Peyer's patch (tissue), 4 donors: ENCODE results near the gene TEC.

Experiments
- POLR2A ChIP-seq, 2 donors: fragments of 450-650 bp; IDR thresholded peaks; one replicate each; pipeline ENCODE4 v1.5.1; 2017; ENCODE audit warnings: antibody characterized with exemption in 2 of 2, mild to moderate bottlenecking in 2 of 2, moderate library complexity in 2 of 2
- TF ChIP-seq, protein P1 (sequence below), 6 experiments: fragments of 450-650 bp in 4 of 6; fragments of 200-600 bp in 2 of 6; sonication (generic) in 1 of 6; IDR thresholded peaks; one replicate each; pipeline ENCODE4 v1.5.1; 2017 to 2019; ENCODE audit warnings: antibody characterized with exemption in 6 of 6, mild to moderate bottlenecking in 3 of 6, moderate library complexity in 1 of 6

DNA sequence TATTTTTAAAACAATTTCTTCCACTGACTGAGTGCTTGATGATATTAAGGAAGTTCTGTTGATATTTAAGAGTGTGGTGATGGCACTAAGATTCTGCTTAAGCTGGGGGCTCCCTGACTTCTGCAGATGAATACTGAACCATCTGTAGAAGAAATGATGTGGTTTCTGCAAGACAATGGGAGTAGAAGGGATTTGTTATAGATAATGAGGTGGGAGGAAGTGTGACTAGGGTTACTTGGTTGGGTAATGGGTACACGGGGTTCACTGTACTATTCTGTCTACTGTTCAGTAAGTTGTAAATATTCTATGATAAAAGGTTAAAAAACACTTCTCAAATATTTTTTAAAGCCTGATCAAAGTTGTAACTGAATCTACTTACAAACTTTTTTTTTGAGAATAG is 74.7 kb downstream of the TEC start:
- TF ChIP-seq, protein P1, sequence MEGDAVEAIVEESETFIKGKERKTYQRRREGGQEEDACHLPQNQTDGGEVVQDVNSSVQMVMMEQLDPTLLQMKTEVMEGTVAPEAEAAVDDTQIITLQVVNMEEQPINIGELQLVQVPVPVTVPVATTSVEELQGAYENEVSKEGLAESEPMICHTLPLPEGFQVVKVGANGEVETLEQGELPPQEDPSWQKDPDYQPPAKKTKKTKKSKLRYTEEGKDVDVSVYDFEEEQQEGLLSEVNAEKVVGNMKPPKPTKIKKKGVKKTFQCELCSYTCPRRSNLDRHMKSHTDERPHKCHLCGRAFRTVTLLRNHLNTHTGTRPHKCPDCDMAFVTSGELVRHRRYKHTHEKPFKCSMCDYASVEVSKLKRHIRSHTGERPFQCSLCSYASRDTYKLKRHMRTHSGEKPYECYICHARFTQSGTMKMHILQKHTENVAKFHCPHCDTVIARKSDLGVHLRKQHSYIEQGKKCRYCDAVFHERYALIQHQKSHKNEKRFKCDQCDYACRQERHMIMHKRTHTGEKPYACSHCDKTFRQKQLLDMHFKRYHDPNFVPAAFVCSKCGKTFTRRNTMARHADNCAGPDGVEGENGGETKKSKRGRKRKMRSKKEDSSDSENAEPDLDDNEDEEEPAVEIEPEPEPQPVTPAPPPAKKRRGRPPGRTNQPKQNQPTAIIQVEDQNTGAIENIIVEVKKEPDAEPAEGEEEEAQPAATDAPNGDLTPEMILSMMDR (IDR thresholded peaks at IDR 0.05) = no peak
- no peak for TF ChIP-seq POLR2A (IDR thresholded peaks at IDR 0.05)
